Testis (tissue), 2 donors: ENCODE results near the gene TMC3.

Experiments
- CTCF ChIP-seq, 3 experiments: fragments of 450-650 bp in 2 of 3; fragments of 200-600 bp in 1 of 3; sonication (generic) in 1 of 3; IDR thresholded peaks; one replicate each; pipeline ENCODE4 v1.5.1; 2016 to 2019; ENCODE audit warnings: antibody characterized with exemption in 3 of 3, mild to moderate bottlenecking in 2 of 3, moderate library complexity in 1 of 3
- POLR2A ChIP-seq: fragments of 450-650 bp; IDR thresholded peaks from one replicate; pipeline ENCODE4 v1.6.1; 2017; ENCODE audit warnings: antibody characterized with exemption, mild to moderate bottlenecking, moderate library complexity

- TF ChIP-seq CTCF (IDR thresholded peaks at IDR 0.05), result no peak
- TF ChIP-seq POLR2A, result no peak
Measured at GRCh38 chr15:81351651-81352050, 22.4 kb downstream of the TMC3 start.
